ENCODE data around the gene GAS6. TPM values are rescaled to one million over a fixed set of nuclear protein-coding genes. Genes with fewer than 3 reads are reported as not detected.

Gene GAS6
- total and polyA plus RNA-seq, 2 donors (not counting 1 experiment from before 2014, with no cell fraction given): 227 to 301 TPM

DNA sequence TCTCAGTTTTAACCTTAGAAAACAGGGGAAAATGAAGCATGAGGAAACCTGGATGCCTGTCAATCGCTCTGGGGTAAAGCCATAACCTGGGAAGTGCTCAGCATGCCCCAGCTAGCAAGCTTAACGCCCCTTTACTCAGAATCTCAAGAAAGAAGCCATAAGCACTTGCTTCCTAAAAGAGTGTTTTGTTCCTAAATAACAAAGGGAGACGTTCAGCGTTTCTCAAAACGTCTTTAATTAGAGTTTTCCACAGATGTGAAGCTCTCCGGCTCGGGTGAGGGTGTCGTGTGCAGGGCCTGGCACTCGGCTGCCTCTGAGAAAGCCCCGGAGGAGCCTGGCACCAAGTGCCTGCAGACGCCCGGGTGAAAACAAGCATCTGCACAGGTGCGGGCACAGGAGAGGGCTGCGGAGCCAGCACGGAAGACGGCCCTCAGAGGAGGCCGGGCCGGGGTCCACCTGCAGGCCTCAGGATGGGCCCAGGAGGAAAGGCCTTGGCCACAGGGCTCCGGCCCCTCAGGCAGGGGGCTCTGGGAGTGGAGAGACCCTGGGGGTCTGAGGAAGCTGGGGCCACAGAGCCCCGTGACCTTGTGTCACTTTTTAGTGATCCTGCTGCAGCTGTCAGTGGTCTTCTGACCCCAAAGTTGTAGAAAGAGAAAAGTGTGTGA is 6.2 kb downstream of the GAS6 start:
- H3K9me3 ChIP-seq (ENCODE audit: control insufficient read depth, insufficient read depth, low read depth, low read length): no peaks in the 10 kb centered on the region
- H3K27ac ChIP-seq (ENCODE audit: insufficient read depth, low read length): no peak overlapping the region
- peaks cover 99% of the 10 kb centered on the region for H3K79me2 ChIP-seq (ENCODE audit: control insufficient read depth, insufficient read depth, low read length)
- H3K27me3 ChIP-seq (ENCODE audit: control insufficient read depth, insufficient read depth, low read length): no peaks in the 10 kb centered on the region
- no peak overlapping the region for H3K9ac ChIP-seq (ENCODE audit: insufficient read depth, low read length)
- TF ChIP-seq, protein P1, sequence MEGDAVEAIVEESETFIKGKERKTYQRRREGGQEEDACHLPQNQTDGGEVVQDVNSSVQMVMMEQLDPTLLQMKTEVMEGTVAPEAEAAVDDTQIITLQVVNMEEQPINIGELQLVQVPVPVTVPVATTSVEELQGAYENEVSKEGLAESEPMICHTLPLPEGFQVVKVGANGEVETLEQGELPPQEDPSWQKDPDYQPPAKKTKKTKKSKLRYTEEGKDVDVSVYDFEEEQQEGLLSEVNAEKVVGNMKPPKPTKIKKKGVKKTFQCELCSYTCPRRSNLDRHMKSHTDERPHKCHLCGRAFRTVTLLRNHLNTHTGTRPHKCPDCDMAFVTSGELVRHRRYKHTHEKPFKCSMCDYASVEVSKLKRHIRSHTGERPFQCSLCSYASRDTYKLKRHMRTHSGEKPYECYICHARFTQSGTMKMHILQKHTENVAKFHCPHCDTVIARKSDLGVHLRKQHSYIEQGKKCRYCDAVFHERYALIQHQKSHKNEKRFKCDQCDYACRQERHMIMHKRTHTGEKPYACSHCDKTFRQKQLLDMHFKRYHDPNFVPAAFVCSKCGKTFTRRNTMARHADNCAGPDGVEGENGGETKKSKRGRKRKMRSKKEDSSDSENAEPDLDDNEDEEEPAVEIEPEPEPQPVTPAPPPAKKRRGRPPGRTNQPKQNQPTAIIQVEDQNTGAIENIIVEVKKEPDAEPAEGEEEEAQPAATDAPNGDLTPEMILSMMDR (conservative IDR thresholded peaks at IDR 0.05 in 1 of 2, IDR thresholded peaks at IDR 0.05 in 1 of 2; ENCODE audit: low read depth in 1 of 2, low read length in 2 of 2): no peak
- no peak for TF ChIP-seq EZH2 (IDR thresholded peaks at IDR 0.05; ENCODE audit: low read length, missing control alignments)
- no peak overlapping the region for H3K4me2 ChIP-seq (ENCODE audit: extremely low read depth, insufficient read depth, low read length)
- peaks cover 42% of the 10 kb centered on the region for H3K4me1 ChIP-seq (ENCODE audit: control insufficient read depth, extremely low read depth, insufficient read depth, low read length)
- H2AFZ ChIP-seq (ENCODE audit: low read length): no peak overlapping the region
- peaks cover 2% of the 10 kb centered on the region for H4K20me1 ChIP-seq (ENCODE audit: control insufficient read depth, extremely low read depth, insufficient read depth, low read length)
- H3K36me3 ChIP-seq (ENCODE audit: control insufficient read depth, insufficient read depth, low read length): peaks cover 18% of the 10 kb centered on the region
- no peak overlapping the region for H3K4me3 ChIP-seq (replicated peaks in 1 of 4; ENCODE audit: control extremely low read depth in 1 of 4, insufficient read depth in 1 of 4, low read depth in 3 of 4, low read length in 4 of 4)
- no peak for DNase-seq (ENCODE audit: low read depth in 2 of 2)

DNA sequence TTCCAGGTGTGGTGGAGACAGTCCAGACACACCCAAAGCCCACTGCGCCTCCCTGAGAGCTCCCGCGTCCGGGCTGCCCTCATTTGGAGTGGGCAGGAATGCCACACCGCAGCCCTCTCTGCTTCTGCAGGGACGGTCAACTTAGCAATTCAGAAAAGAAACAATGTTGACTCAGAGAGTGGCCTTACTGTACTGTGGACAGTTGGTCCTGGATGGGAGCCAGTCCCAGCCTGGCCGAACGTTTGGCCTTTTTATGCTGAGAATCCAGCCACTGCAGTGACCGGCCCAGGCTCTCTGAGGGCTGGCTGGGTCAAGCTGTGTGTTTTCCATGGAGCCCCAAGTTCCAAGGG is 7.2 kb downstream of the GAS6 start:
- Histone ChIP-seq H3K27ac (ENCODE audit: insufficient read depth, low read length) (peak overlapping the region; percentile 72), H3K9me3 (ENCODE audit: control insufficient read depth, insufficient read depth, low read depth, low read length) (no peaks in the 10 kb centered on the region), H3K27me3 (ENCODE audit: control insufficient read depth, insufficient read depth, low read length) (no peaks in the 10 kb centered on the region), H3K4me2 (ENCODE audit: extremely low read depth, insufficient read depth, low read length) (peak overlapping the region; percentile 68), H3K79me2 (ENCODE audit: control insufficient read depth, insufficient read depth, low read length) (peaks cover 99% of the 10 kb centered on the region), H4K20me1 (ENCODE audit: control insufficient read depth, extremely low read depth, insufficient read depth, low read length) (peaks cover 2% of the 10 kb centered on the region), H3K4me3 (replicated peaks in 1 of 4; ENCODE audit: control extremely low read depth in 1 of 4, insufficient read depth in 1 of 4, low read depth in 3 of 4, low read length in 4 of 4) (no peak overlapping the region), H3K36me3 (ENCODE audit: control insufficient read depth, insufficient read depth, low read length) (peaks cover 16% of the 10 kb centered on the region), H3K4me1 (ENCODE audit: control insufficient read depth, extremely low read depth, insufficient read depth, low read length) (peaks cover 42% of the 10 kb centered on the region), H3K9ac (ENCODE audit: insufficient read depth, low read length) (no peak overlapping the region), H2AFZ (ENCODE audit: low read length) (no peak overlapping the region)
- no peak for TF ChIP-seq EZH2 (IDR thresholded peaks at IDR 0.05; ENCODE audit: low read length, missing control alignments)
- TF ChIP-seq, protein P1 (conservative IDR thresholded peaks at IDR 0.05 in 1 of 2, IDR thresholded peaks at IDR 0.05 in 1 of 2; ENCODE audit: low read depth in 1 of 2, low read length in 2 of 2): no peak
- DNase-seq (ENCODE audit: low read depth in 2 of 2): peak; percentile 72 to 73

DNA sequence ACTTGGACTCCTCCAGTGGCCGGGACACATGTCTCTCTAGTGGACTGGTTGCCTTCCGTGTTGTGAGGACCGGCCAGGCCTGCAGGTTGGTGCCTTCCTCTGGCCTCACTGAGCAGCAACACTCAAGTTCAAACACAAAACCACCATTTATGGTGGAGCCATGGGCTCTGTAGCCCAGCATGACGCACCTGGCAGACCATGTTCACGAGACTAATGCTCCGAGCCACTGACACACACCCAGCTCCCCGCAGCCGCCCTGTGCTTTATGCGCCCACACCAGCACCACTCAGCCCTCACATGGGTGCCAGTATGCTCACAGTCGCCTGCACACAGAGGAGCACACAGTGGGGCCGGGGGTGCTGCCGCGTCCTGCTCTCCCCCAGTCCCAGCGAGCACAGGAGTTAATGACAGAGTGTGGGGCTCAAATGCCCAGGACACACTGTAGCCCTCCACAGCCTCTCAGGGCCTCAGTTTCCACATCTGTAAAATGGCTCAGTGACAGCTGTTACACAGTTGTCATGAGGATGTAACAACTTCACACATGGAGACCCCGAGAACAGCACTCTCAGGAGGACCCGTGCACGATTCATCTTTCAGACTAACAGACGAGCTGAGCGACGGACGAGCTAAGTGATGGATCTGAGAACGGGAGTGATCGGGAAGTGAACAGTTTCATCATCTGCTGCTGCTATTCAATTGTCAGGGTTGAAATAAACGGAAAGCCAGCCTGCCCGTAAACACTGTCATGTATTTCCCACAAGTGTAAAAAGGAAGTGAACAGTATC is 7.8 kb downstream of the GAS6 start:
- H3K36me3 ChIP-seq (ENCODE audit: control insufficient read depth, insufficient read depth, low read length): peaks cover 14% of the 10 kb centered on the region

More for the DNA sequence above, 7.8 kb downstream of the GAS6 start:
- H3K4me1 ChIP-seq (ENCODE audit: control insufficient read depth, extremely low read depth, insufficient read depth, low read length): peaks cover 40% of the 10 kb centered on the region
- TF ChIP-seq, protein P1 (conservative IDR thresholded peaks at IDR 0.05 in 1 of 2, IDR thresholded peaks at IDR 0.05 in 1 of 2; ENCODE audit: low read depth in 1 of 2, low read length in 2 of 2): no peak
- TF ChIP-seq EZH2 (IDR thresholded peaks at IDR 0.05; ENCODE audit: low read length, missing control alignments): no peak
- peak overlapping the region; percentile 72 for H3K27ac ChIP-seq (ENCODE audit: insufficient read depth, low read length)
- H3K27me3 ChIP-seq (ENCODE audit: control insufficient read depth, insufficient read depth, low read length): no peaks in the 10 kb centered on the region
- H4K20me1 ChIP-seq (ENCODE audit: control insufficient read depth, extremely low read depth, insufficient read depth, low read length): peaks cover 2% of the 10 kb centered on the region
- H3K9ac ChIP-seq (ENCODE audit: insufficient read depth, low read length): no peak overlapping the region
- DNase-seq (ENCODE audit: low read depth in 2 of 2): no peak
- H2AFZ ChIP-seq (ENCODE audit: low read length): no peak overlapping the region
- peak overlapping the region; percentile 68 for H3K4me2 ChIP-seq (ENCODE audit: extremely low read depth, insufficient read depth, low read length)
- no peak overlapping the region for H3K4me3 ChIP-seq (replicated peaks in 1 of 4; ENCODE audit: control extremely low read depth in 1 of 4, insufficient read depth in 1 of 4, low read depth in 3 of 4, low read length in 4 of 4)
- no peaks in the 10 kb centered on the region for H3K9me3 ChIP-seq (ENCODE audit: control insufficient read depth, insufficient read depth, low read depth, low read length)
- peaks cover 98% of the 10 kb centered on the region for H3K79me2 ChIP-seq (ENCODE audit: control insufficient read depth, insufficient read depth, low read length)
